ENCODE measurements around the gene ACTG1. TPM values are rescaled to one million over a fixed set of nuclear protein-coding genes. Genes with fewer than 3 reads are reported as not detected.

The ACTG1 gene
- total RNA-seq, 4 donors from 2014 or later = 2,510 to 3,878 (median 3,203) TPM

DNA sequence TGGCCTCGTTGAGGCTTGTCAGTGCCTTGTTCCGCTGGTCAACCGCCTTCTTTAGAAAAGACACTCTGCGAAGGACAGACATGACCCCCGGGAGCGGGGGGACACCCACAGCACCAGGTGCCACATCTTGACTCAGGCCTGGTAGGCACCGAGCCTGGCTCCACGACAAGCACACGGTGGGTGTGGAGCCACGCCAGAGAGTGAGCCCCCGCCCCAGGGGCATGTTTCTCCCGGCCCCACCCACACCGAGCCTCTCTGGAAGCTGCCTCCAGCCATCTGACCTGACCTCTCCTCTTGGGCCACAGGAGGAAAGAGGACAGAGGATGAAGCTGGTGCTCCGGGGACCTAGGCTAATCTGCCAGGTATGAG, 35.0 kb upstream of the ACTG1 start:
- Histone ChIP-seq H3K4me1 (peaks cover 0 to 12% (median 9%) of the 10 kb centered on the region in 4 donors), H3K27ac (no peak overlapping the region), H3K4me3 (no peak overlapping the region), H3K9me3 (no peaks in the 10 kb centered on the region), H3K36me3 (peaks cover 0 to 73% (median 0%) of the 10 kb centered on the region in 3 donors), H3K27me3 (no peaks in the 10 kb centered on the region)
- no peak for DNase-seq
- TF ChIP-seq POLR2A (IDR thresholded peaks at IDR 0.05) = no peak
- TF ChIP-seq, protein P1, sequence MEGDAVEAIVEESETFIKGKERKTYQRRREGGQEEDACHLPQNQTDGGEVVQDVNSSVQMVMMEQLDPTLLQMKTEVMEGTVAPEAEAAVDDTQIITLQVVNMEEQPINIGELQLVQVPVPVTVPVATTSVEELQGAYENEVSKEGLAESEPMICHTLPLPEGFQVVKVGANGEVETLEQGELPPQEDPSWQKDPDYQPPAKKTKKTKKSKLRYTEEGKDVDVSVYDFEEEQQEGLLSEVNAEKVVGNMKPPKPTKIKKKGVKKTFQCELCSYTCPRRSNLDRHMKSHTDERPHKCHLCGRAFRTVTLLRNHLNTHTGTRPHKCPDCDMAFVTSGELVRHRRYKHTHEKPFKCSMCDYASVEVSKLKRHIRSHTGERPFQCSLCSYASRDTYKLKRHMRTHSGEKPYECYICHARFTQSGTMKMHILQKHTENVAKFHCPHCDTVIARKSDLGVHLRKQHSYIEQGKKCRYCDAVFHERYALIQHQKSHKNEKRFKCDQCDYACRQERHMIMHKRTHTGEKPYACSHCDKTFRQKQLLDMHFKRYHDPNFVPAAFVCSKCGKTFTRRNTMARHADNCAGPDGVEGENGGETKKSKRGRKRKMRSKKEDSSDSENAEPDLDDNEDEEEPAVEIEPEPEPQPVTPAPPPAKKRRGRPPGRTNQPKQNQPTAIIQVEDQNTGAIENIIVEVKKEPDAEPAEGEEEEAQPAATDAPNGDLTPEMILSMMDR (IDR thresholded peaks at IDR 0.05) = no peak

DNA sequence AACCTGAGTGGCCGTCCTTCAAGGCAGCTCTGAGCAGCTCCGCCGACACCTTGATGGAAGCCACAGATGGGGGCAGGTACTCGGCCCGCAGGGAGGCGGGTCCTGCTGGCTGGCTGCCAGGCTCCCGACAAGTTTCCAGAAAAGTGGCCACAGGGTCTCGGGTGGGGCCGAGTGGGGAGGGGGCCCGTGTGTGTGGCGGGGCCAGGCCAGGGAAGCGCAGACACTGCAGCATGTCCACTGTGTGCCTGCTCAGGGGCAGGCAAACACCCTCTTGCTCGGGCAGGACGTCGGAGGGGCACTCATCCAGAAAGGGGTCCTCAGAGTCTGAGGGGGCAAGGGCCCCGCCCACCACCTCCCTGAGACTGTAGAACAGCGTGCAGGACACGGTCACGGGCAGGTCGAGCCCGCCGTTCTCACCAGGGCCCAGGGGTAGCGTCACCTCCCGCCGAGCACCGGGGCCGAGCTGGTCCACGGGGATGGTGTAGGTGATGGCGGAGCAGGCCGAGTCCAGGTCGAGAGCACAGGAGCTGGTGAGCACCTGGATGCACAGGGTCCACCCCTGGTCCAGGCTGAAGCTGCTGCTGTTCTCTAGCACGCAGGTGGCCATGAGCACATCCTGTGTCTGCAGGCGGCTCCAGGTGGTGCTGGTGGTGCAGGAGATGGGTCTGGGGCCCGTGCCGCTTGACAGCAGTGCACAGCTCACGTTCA, 34.5 kb upstream of the ACTG1 start:
- no peak for TF ChIP-seq POLR2A (IDR thresholded peaks at IDR 0.05)
- TF ChIP-seq, protein P1 (IDR thresholded peaks at IDR 0.05) = no peak
- Histone ChIP-seq H3K27me3 (no peaks in the 10 kb centered on the region), H3K9me3 (no peaks in the 10 kb centered on the region), H3K36me3 (peaks cover 0 to 73% (median 0%) of the 10 kb centered on the region in 3 donors), H3K27ac (no peak overlapping the region), H3K4me1 (peaks cover 0 to 12% (median 8%) of the 10 kb centered on the region in 4 donors), H3K4me3 (no peak overlapping the region)
- no peak for DNase-seq

- no peaks in the 10 kb centered on the region for H3K9me3 ChIP-seq
- peaks cover 0 to 84% (median 0%) of the 10 kb centered on the region in 3 donors for H3K36me3 ChIP-seq
- TF ChIP-seq POLR2A (IDR thresholded peaks at IDR 0.05) = no peak
- TF ChIP-seq, protein P1 (IDR thresholded peaks at IDR 0.05) = no peak
- no peaks in the 10 kb centered on the region for H3K4me1 ChIP-seq
- H3K27ac ChIP-seq = no peak overlapping the region
- no peaks in the 10 kb centered on the region for H3K27me3 ChIP-seq
- H3K4me3 ChIP-seq = no peak overlapping the region
- DNase-seq = no peak
Measured at GRCh38 chr17:81545160-81545949, 32.8 kb upstream of the ACTG1 start.

- Histone ChIP-seq H3K27ac (no peak overlapping the region), H3K9me3 (no peaks in the 10 kb centered on the region), H3K4me1 (no peaks in the 10 kb centered on the region), H3K4me3 (no peak overlapping the region), H3K27me3 (no peaks in the 10 kb centered on the region), H3K36me3 (peaks cover 0 to 84% (median 0%) of the 10 kb centered on the region in 3 donors)
- TF ChIP-seq, protein P1 (IDR thresholded peaks at IDR 0.05) = no peak
- TF ChIP-seq POLR2A (IDR thresholded peaks at IDR 0.05) = no peak
- no peak for DNase-seq
Measured at GRCh38 chr17:81544281-81544974, 31.8 kb upstream of the ACTG1 start.

- Histone ChIP-seq H3K4me1 (no peaks in the 10 kb centered on the region), H3K27ac (no peak overlapping the region), H3K4me3 (no peak overlapping the region), H3K27me3 (no peaks in the 10 kb centered on the region), H3K9me3 (no peaks in the 10 kb centered on the region), H3K36me3 (peaks cover 0 to 88% (median 0%) of the 10 kb centered on the region in 3 donors)
- no peak for DNase-seq
- no peak for TF ChIP-seq POLR2A (IDR thresholded peaks at IDR 0.05)
- TF ChIP-seq, protein P1 (IDR thresholded peaks at IDR 0.05) = no peak
Measured at GRCh38 chr17:81543756-81544155, 31.2 kb upstream of the ACTG1 start.

Measured in Peyer's patch (tissue), 4 donors.